Astrocyte of the spinal cord (primary cell): ENCODE results near the gene ST3GAL4.

ENCODE experiments used
- DNase-seq: peaks from one replicate; pipeline ENCODE4 v3.0.0; 2011; ENCODE audit warnings: low read depth, low spot score
- H3K4me3 ChIP-seq: 2 replicates; pipeline ENCODE4 v1.5.1; 2011; ENCODE audit warnings: low read depth, mild to moderate bottlenecking, low read length, moderate library complexity
- CTCF ChIP-seq: IDR thresholded peaks from 2 replicates; pipeline ENCODE4 v1.5.1; 2012; ENCODE audit warnings: low read depth, mild to moderate bottlenecking, low read length, inconsistent platforms
- in situ Hi-C: cut with HindIII; loops from 2 replicates; pipeline ENCODE4 v1.10.0; 2017; ENCODE audit warnings: low sequenced_read_pairs

The ST3GAL4 gene

GRCh38 chr11:126423743-126424142 lies 68.3 kb downstream of the ST3GAL4 start:
- TF ChIP-seq CTCF = no peak
- H3K4me3 ChIP-seq = no peak overlapping the region
- in situ Hi-C loops = no loop called here
- no peak for DNase-seq

- no peak overlapping the region for H3K4me3 ChIP-seq
- DNase-seq = no peak
- in situ Hi-C loops = no loop called here
- TF ChIP-seq CTCF = no peak
Measured at GRCh38 chr11:126424471-126425039, 69.1 kb downstream of the ST3GAL4 start.

GRCh38 chr11:126426106-126426505 lies 70.6 kb downstream of the ST3GAL4 start:
- TF ChIP-seq CTCF = no peak
- no peak overlapping the region for H3K4me3 ChIP-seq
- in situ Hi-C loops = no loop called here
- DNase-seq = no peak

GRCh38 chr11:126426820-126427749 lies 71.6 kb downstream of the ST3GAL4 start:
- TF ChIP-seq CTCF = no peak
- DNase-seq = no peak
- in situ Hi-C loops = no loop called here
- no peak overlapping the region for H3K4me3 ChIP-seq

- TF ChIP-seq CTCF = no peak
- in situ Hi-C loops = no loop called here
- DNase-seq = no peak
- H3K4me3 ChIP-seq = no peak overlapping the region
Measured at GRCh38 chr11:126430581-126431335, 75.3 kb downstream of the ST3GAL4 start.

GRCh38 chr11:126431401-126432064 lies 76.0 kb downstream of the ST3GAL4 start:
- TF ChIP-seq CTCF = no peak
- in situ Hi-C loops = no loop called here
- no peak overlapping the region for H3K4me3 ChIP-seq
- DNase-seq = peak; percentile 74
